Tibial nerve (tissue), 4 donors: ENCODE measurements around the gene RARA. TPM values are rescaled to one million over a fixed set of nuclear protein-coding genes. Genes with fewer than 3 reads are reported as not detected.
"Not testable (repeated sequence)": the region's sequence is repeated elsewhere in the genome, so short reads cannot be mapped to it uniquely, and the experiment has no call there.

Source experiments
- DNase-seq, 2 donors: peaks; one replicate each; pipeline ENCODE4 v3.0.0-alpha.2; 2019; ENCODE audit warnings: low spot score in 2 of 2
- H3K27ac ChIP-seq, 4 donors: fragments of 200-600 bp; sonication (generic) in 3 of 4; one replicate each; pipeline ENCODE4 v1.5.1; 2017 to 2019; ENCODE audit warnings: mild to moderate bottlenecking in 1 of 4
- H3K27me3 ChIP-seq, 2 donors: fragments of 200-600 bp; sonication (generic) in 1 of 2; one replicate each; pipeline versions ENCODE4 v1.5.1 to v1.6.0; 2017 to 2019
- H3K36me3 ChIP-seq, 3 donors: fragments of 200-600 bp; sonication (generic); one replicate each; pipeline ENCODE4 v1.5.1; 2018 to 2019
- H3K4me1 ChIP-seq, 4 donors: fragments of 200-600 bp; sonication (generic) in 3 of 4; one replicate each; pipeline ENCODE4 v1.5.1; 2017 to 2019
- H3K4me3 ChIP-seq, 4 donors: fragments of 200-600 bp; sonication (generic) in 3 of 4; one replicate each; pipeline ENCODE4 v1.5.1; 2017 to 2019; ENCODE audit warnings: mild to moderate bottlenecking in 1 of 4, moderate library complexity in 1 of 4
- H3K9me3 ChIP-seq, 4 donors: fragments of 200-600 bp; sonication (generic) in 3 of 4; one replicate each; pipeline ENCODE4 v1.5.1; 2017 to 2019
- CTCF ChIP-seq, 5 experiments: fragments of 200-600 bp in 3 of 5; fragments of 450-650 bp in 2 of 5; sonication (generic) in 3 of 5; IDR thresholded peaks; one replicate each; pipeline ENCODE4 v1.5.1; 2016 to 2019; ENCODE audit warnings: antibody characterized with exemption in 5 of 5, mild to moderate bottlenecking in 3 of 5, moderate library complexity in 2 of 5
- EP300 ChIP-seq, 2 donors: sonication (generic); formaldehyde crosslinking; IDR thresholded peaks; one replicate each; pipeline ENCODE4 v1.6.1; 2017; ENCODE audit warnings: antibody characterized with exemption in 2 of 2, mild to moderate bottlenecking in 1 of 2
- POLR2A ChIP-seq, 2 donors: fragments of 450-650 bp; IDR thresholded peaks; one replicate each; pipeline ENCODE4 v1.6.1; 2017; ENCODE audit warnings: antibody characterized with exemption in 2 of 2, mild to moderate bottlenecking in 2 of 2, moderate library complexity in 2 of 2
- WGBS, 2 donors: methylation state at CpG; one replicate each; pipeline ENCODE4 v1.1.5; 2018; 5-methylcytosine and 5-hydroxymethylcytosine counted together
- total RNA-seq, 4 donors: library from RNA; depleted of rRNA; stranded (reverse); fragments of >200 nt; gene quantifications; one replicate each; pipeline ENCODE4 v1.1.0, GENCODE V29; 2016

Gene RARA
- total RNA-seq, 4 donors from 2014 or later, result 28.9 to 58.2 (median 46.4) TPM

DNA sequence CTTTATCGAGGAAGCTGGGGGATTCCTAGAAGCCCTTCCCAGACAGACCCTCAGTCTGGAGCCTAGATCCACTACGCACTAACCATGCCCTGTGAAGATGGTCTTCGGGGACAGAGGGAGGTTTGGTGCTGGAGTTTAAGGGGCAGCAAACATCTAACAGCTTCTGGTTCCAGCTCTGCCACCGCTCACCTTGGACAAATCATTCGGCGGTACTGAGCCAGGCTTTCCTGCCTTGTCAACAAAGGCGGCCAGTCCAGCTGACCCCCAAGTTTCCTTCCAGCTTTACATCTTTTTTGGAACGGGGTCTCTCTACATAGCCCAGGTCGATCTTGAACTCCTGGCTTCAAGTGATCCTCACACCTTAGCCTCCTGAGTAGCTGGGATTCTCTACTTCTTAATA lies 55.9 kb downstream of the RARA start:
- no peak overlapping the region for H3K4me3 ChIP-seq
- 89 to 91% methylated on average over 9 of the region's 9 CpGs for WGBS, 2 donors

DNA sequence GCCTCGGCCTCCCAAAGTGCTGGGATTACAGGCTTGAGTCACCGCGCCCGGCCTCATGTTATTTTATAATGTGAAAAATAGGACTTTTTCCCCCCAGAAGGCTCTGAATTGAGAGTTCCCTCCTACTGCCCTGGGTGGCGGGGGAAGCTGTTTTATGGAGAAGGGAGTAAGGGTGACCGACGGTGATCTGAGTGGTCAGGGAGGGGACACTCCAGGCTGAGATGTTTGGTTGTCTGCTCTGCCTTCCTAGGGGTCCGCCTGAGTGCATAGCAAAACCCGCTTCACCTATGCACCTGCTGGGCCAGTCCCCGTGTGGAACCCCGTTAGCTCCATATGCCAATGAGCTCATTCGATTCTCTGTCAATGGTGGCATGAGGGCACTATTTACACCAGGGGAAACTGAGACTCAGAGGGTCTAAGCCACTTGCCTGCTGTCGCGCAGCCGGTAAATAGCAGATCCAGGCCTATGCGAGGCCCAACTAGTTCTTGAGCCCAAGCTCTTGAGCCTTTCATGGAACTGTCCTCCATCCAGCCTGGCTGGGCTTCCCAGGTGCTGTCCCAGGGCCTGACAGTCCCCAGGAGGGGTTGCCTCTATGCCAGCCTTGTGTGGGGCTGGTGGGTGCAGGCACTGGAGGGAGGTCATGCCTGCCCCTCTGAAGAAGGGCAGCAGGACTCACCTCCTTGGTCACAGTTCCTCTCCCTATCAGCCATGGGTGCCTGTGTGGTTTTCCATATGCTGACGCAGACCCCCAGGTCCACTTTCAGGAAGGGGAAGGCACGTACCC lies 57.3 kb downstream of the RARA start:
- TF ChIP-seq POLR2A (IDR thresholded peaks at IDR 0.05) (no peak), EP300 (IDR thresholded peaks at IDR 0.05) (no peak), CTCF (IDR thresholded peaks at IDR 0.05) (no peak)
- DNase-seq, result no peak

More for the DNA sequence above, 55.9 kb downstream of the RARA start:
- TF ChIP-seq EP300 (IDR thresholded peaks at IDR 0.05) (no peak), CTCF (IDR thresholded peaks at IDR 0.05) (no peak), POLR2A (IDR thresholded peaks at IDR 0.05) (no peak)
- Histone ChIP-seq H3K4me1 (peaks cover 0 to 23% (median 6%) of the 10 kb centered on the region in 4 donors), H3K36me3 (no peaks in the 10 kb centered on the region), H3K9me3 (no peaks in the 10 kb centered on the region), H3K27me3 (peaks cover 0 to 7% of the 10 kb centered on the region in 2 donors), H3K27ac (no peak overlapping the region)
- no peak for DNase-seq

GRCh38 chr17:40366861-40367518 lies 58.0 kb downstream of the RARA start:
- Histone ChIP-seq H3K4me3 (no peak overlapping the region), H3K27ac (no peak overlapping the region), H3K9me3 (no peaks in the 10 kb centered on the region), H3K27me3 (peaks cover 0 to 7% of the 10 kb centered on the region in 2 donors), H3K4me1 (peaks cover 0 to 23% (median 6%) of the 10 kb centered on the region in 4 donors), H3K36me3 (no peaks in the 10 kb centered on the region)
- TF ChIP-seq POLR2A (IDR thresholded peaks at IDR 0.05) (no peak), CTCF (IDR thresholded peaks at IDR 0.05) (no peak), EP300 (IDR thresholded peaks at IDR 0.05) (no peak)
- WGBS, 2 donors, result 69 to 77% methylated on average over 11 to 16 of the region's 17 CpGs
- DNase-seq, result no peak

More for the DNA sequence above, 57.3 kb downstream of the RARA start:
- 91 to 92% methylated on average over 17 to 18 of the region's 18 CpGs for WGBS, 2 donors
- Histone ChIP-seq H3K4me3 (no peak overlapping the region), H3K9me3 (no peaks in the 10 kb centered on the region), H3K27ac (no peak overlapping the region), H3K27me3 (peaks cover 0 to 7% of the 10 kb centered on the region in 2 donors), H3K4me1 (peaks cover 0 to 23% (median 6%) of the 10 kb centered on the region in 4 donors), H3K36me3 (no peaks in the 10 kb centered on the region)

DNA sequence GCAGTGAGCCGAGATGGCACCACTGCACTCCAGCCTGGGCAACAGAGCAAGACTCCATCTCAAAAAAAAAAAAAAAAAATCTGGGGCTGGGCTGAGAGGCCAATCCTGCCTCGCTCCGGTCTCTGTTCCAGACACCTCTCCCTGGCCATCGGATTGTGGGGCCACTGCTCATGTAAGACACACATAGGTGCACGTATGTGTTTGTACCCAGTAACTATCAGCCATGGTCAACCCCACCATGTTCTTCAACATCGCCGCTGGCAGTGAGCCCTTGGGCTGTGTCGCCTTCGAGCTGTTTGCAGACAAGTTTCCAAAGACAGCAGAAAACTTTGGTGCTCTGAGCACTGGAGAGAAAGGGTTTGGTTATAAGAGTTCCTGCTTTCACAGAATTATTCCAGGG lies 58.7 kb downstream of the RARA start:
- H3K36me3 ChIP-seq, H3K4me3 ChIP-seq, H3K27me3 ChIP-seq, H3K9me3 ChIP-seq, H3K27ac ChIP-seq, DNase-seq: not testable (repeated sequence)
- H3K4me1 ChIP-seq, result peaks cover 0 to 16% (median 6%) of the 10 kb centered on the region in 4 donors
- WGBS, 2 donors, result 87 to 92% methylated on average over 9 of the region's 9 CpGs

DNA sequence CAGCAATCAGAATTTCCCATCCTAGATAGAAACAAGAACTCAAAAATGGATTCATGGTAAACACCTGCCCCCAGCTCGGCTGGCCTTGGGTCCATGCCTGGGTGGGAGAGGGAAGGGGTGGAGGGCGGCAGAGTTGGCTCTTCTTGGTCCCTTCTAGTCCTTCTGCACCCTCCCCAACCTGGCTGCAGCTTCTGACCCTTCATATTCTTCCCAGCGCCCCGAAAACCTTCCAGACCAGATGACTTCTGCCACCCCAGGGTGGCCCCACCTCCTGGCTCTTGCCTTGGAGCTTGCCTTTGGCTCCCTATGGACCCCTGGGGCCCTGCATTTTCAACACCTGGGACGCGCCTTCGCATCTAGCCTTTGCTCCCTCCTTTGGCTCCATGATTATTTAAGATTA lies 60.9 kb downstream of the RARA start:
- Histone ChIP-seq H3K4me1 (no peaks in the 10 kb centered on the region), H3K9me3 (no peaks in the 10 kb centered on the region), H3K27me3 (no peaks in the 10 kb centered on the region), H3K4me3 (no peak overlapping the region), H3K36me3 (no peaks in the 10 kb centered on the region), H3K27ac (no peak overlapping the region)
- 91 to 95% methylated on average over 7 of the region's 7 CpGs for WGBS, 2 donors
- TF ChIP-seq EP300 (IDR thresholded peaks at IDR 0.05), result no peak
- no peak for TF ChIP-seq CTCF (IDR thresholded peaks at IDR 0.05)
- TF ChIP-seq POLR2A (IDR thresholded peaks at IDR 0.05), result no peak
- DNase-seq, result no peak
